AG04450 (cell line): ENCODE data around the gene ANO1. TPM values are rescaled to one million over a fixed set of nuclear protein-coding genes. Genes with fewer than 3 reads are reported as not detected.

Experiments used
- CTCF ChIA-PET: fragments of 300-600, 350-600 bp; formaldehyde crosslinking; extraction: SDS; loops from one replicate; lab custom pipeline; 2022; ENCODE audit warnings: antibody characterized with exemption, inconsistent platforms; lab: Charles Lee
- POLR2A ChIA-PET: fragments of 350-600 bp; formaldehyde crosslinking; extraction: SDS; loops from one replicate; lab custom pipeline; 2021; ENCODE audit warnings: antibody characterized with exemption, inconsistent platforms; lab: Yijun Ruan, JAX
- DNase-seq: peaks from one replicate; pipeline ENCODE4 v3.0.0-alpha.2; 2011; ENCODE audit warnings: low read depth, low spot score
- H3K27ac ChIP-seq: one replicate; pipeline ENCODE4 v1.5.1; 2012; ENCODE audit warnings: low read depth, low read length, control low read depth
- H3K27me3 ChIP-seq: one replicate; pipeline ENCODE4 v1.6.0; 2012; ENCODE audit warnings: low read length; ENCODE audit not compliant: control insufficient read depth, insufficient read depth
- H3K4me3 ChIP-seq: 2 replicates; pipeline ENCODE4 v1.5.1; 2011; ENCODE audit warnings: mild to moderate bottlenecking, low read depth, low read length, control low read depth
- H3K9me3 ChIP-seq: 2 replicates; pipeline ENCODE4 v1.5.1; 2012; ENCODE audit warnings: low read length; ENCODE audit not compliant: control insufficient read depth, insufficient read depth
- CTCF ChIP-seq: IDR thresholded peaks from 2 replicates; pipeline ENCODE4 v1.5.1; 2011; ENCODE audit warnings: low read depth, low read length, control low read depth, inconsistent platforms
- polyA plus RNA-seq: library from polyadenylated mRNA; depleted of rRNA; stranded (reverse); fragments of >200 nt; gene quantifications from 2 replicates; pipeline ENCODE4 v1.2.3, GENCODE V29; 2011

ANO1 gene
- polyA plus RNA-seq, 1 experiment: 10.3 TPM

GRCh38 chr11:70043482-70043881, 34.6 kb upstream of the ANO1 start:
- ChIA-PET POLR2A (no interaction called here), CTCF (interaction anchor here (0.5 kb wide), 1 partner anchor 15 kb away, joined by 3 read pairs; no protein-coding TSS in a partner anchor)
- no peak overlapping the region for H3K27ac ChIP-seq
- no peak for TF ChIP-seq CTCF
- no peak overlapping the region for H3K4me3 ChIP-seq
- peaks cover 25% of the 10 kb centered on the region for H3K9me3 ChIP-seq
- H3K27me3 ChIP-seq: peaks cover 8% of the 10 kb centered on the region
- no peak for DNase-seq

- no peak for DNase-seq
- POLR2A ChIA-PET: interaction anchor here (0.6 kb wide), 1 partner anchor 330 kb away, joined by 3 read pairs; no protein-coding TSS in a partner anchor
- Histone ChIP-seq H3K27ac (no peak overlapping the region), H3K4me3 (no peak overlapping the region), H3K27me3 (peaks cover 16% of the 10 kb centered on the region), H3K9me3 (peaks cover 9% of the 10 kb centered on the region; the same call in 1 of the 2 replicates)
- TF ChIP-seq CTCF: no peak
- CTCF ChIA-PET: no interaction called here
Measured at GRCh38 chr11:70046089-70046488, 32.0 kb upstream of the ANO1 start.

- no peak overlapping the region for H3K27ac ChIP-seq
- POLR2A ChIA-PET: no interaction called here
- peaks cover 17% of the 10 kb centered on the region for H3K27me3 ChIP-seq
- H3K9me3 ChIP-seq: no peaks in the 10 kb centered on the region
- CTCF ChIA-PET: interaction anchor here (0.5 to 0.9 kb wide), 3 partner anchors 12 to 328 kb away, joined by 3 to 6 read pairs (median 5); no protein-coding TSS in a partner anchor
- DNase-seq: no peak
- no peak overlapping the region for H3K4me3 ChIP-seq
- peak; percentile 31 for TF ChIP-seq CTCF
Measured at GRCh38 chr11:70048279-70049024, 29.7 kb upstream of the ANO1 start.

- POLR2A ChIA-PET: no interaction called here
- H3K9me3 ChIP-seq: no peaks in the 10 kb centered on the region
- TF ChIP-seq CTCF: no peak
- no peak for DNase-seq
- H3K27ac ChIP-seq: no peak overlapping the region
- CTCF ChIA-PET: no interaction called here
- no peak overlapping the region for H3K4me3 ChIP-seq
- H3K27me3 ChIP-seq: peaks cover 17% of the 10 kb centered on the region
Measured at GRCh38 chr11:70049045-70049444, 29.1 kb upstream of the ANO1 start.

GRCh38 chr11:70050243-70050642, 27.9 kb upstream of the ANO1 start:
- ChIA-PET POLR2A (no interaction called here), CTCF (no interaction called here)
- no peak overlapping the region for H3K27ac ChIP-seq
- no peak for DNase-seq
- TF ChIP-seq CTCF: no peak
- H3K9me3 ChIP-seq: no peaks in the 10 kb centered on the region
- no peak overlapping the region for H3K4me3 ChIP-seq
- H3K27me3 ChIP-seq: peaks cover 17% of the 10 kb centered on the region
